Activated CD4-positive, alpha-beta T cell treated with anti-CD3 and anti-CD28 coated beads, Interleukin-2, amount 10 ng/mL, durations not matched to agents 24 days and 14 days (primary cell): ENCODE results near the gene BCAP29. TPM values are rescaled to one million over a fixed set of nuclear protein-coding genes. Genes with fewer than 3 reads are reported as not detected.
"Not testable (repeated sequence)": the region's sequence is repeated elsewhere in the genome, so short reads cannot be mapped to it uniquely, and the experiment has no call there.

ENCODE experiments used
- DNase-seq: peaks from one replicate; pipeline ENCODE4 v3.0.0; 2022
- H3K27ac Mint-ChIP-seq: one replicate; pipeline ENCODE4 v1.8.0; 2022; ENCODE audit warnings: mild to moderate bottlenecking, mixed read lengths
- H3K27me3 Mint-ChIP-seq: one replicate; pipeline ENCODE4 v1.8.0; 2022; ENCODE audit warnings: mixed read lengths
- H3K36me3 Mint-ChIP-seq: one replicate; pipeline ENCODE4 v1.8.0; 2022; ENCODE audit warnings: low read depth, mild to moderate bottlenecking, mixed read lengths
- H3K4me1 Mint-ChIP-seq: one replicate; pipeline ENCODE4 v1.8.0; 2021; ENCODE audit warnings: mixed read lengths
- H3K4me3 Mint-ChIP-seq: one replicate; pipeline ENCODE4 v1.8.0; 2022; ENCODE audit warnings: mild to moderate bottlenecking, moderate library complexity, mixed read lengths
- H3K9me3 Mint-ChIP-seq: one replicate; pipeline ENCODE4 v1.8.0; 2021; ENCODE audit warnings: mixed read lengths
- intact Hi-C: fragments of 100-400 bp; cut with micrococcal nuclease; formaldehyde crosslinking; loops from one replicate; pipeline ENCODE4 v1.15.1; 2023
- total RNA-seq: library from RNA; stranded (reverse); gene quantifications from 2 replicates; pipeline ENCODE4 v1.2.3, GENCODE V29; 2022

Gene BCAP29, protein sequence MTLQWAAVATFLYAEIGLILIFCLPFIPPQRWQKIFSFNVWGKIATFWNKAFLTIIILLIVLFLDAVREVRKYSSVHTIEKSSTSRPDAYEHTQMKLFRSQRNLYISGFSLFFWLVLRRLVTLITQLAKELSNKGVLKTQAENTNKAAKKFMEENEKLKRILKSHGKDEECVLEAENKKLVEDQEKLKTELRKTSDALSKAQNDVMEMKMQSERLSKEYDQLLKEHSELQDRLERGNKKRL
- 43.6 and 52.0 TPM in 2 replicates for total RNA-seq

DNA sequence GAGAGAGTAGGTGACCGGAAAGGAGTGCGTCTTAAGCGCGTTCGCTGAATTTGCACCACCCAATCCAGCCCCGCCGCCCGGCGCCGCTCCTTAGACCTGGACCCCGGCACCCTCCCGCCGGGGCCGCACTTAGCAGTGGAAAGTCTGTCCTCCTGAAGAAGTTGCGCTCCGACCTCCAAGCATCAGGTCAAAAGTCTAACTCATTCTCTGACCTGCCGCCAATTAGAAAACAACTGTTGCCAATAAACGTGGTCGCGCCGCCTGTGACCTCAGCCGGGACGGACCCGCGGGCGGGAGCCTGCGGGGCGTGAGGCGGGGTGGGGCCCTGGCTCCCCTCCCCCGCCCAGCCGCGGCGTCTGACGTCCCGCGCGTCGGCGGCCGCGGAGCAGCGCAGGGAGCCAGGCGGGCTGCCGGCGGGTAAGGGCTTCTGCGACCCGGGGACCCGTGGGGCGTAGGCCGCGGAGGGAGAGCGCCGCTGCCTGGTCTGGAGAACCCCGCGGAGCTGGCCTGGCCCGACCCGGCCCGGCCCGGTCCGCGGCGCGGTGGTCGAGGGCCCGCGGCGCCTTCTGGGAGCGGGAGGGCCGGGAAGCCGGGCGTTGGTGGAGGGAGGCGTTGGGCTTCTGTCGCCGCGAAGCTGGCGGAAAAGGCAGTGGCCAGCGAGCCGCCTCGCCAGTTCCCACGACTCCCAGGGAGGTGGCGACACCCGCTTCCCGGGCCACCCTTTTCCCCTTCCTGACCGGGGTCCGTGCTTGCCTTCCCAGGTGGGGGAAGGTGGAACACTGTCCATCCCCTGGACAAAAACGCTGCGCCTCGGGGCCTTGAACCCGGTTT, at the start of gene BCAP29:
Gene BCAP29, plus strand, starts transcription at position 362 of the 831 bp plus-strand sequence. CDS start 527 bp downstream, outside the sequence.
- Mint-ChIP-seq H3K9me3 (no peaks in the 10 kb centered on the region), H3K27me3 (no peaks in the 10 kb centered on the region), H3K27ac (peak within 1 kb of the TSS; percentile 91), H3K4me1 (peaks cover 25% of the 10 kb centered on the region), H3K4me3 (peak within 1 kb of the TSS; percentile 91), H3K36me3 (peaks cover 13% of the 10 kb centered on the region)
- intact Hi-C loops, result loop anchor here (1.0 to 5.0 kb wide), 5 partner anchors 17 to 162 kb away; partner anchors contain the start of genes CBLL1, COG5 and DUS4L
- DNase-seq, result peak; percentile 92

DNA sequence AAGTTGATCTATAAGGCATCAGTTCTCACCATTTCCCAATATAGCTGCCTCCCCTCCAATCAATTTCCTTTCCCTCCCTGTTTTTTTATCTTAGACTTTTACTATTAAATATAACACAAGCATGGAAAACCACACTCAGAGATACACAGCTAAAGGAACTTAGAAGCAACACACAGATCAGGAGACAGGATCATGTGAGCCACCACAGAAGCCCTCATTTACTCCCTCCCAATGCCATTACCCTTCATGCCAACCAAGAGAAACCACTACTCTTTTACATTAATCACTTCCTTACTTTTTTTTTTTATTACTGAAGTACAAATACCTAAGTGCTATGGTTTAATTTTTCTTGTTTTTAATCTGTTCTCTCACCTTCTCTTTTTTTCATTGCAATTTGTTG, 49.3 kb upstream of the BCAP29 start:
- Mint-ChIP-seq H3K36me3 (peaks cover 35% of the 10 kb centered on the region), H3K27ac (no peak overlapping the region), H3K4me3 (no peak overlapping the region), H3K27me3 (no peaks in the 10 kb centered on the region), H3K9me3 (peaks cover 17% of the 10 kb centered on the region), H3K4me1 (peaks cover 16% of the 10 kb centered on the region)
- intact Hi-C loops, result no loop called here
- DNase-seq, result no peak

DNA sequence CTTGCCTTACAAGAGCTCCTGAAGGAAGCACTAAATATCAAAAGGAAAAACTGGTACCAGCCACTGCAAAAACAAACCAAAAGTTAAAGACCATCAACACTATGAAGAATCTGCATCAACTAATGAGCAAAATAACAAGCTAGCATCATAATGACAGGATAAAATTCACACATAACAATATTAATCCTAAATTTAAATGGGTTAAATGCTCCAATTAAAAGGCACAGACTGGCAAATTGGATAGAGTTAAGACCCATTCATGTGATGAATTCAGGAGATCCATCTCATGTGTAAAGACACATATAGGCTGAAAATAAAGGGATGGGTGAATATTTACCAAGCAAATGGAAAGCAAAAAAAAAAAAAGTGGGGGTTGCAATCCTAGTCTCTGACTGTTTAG, 45.9 kb upstream of the BCAP29 start:
- Mint-ChIP-seq H3K27me3 (no peaks in the 10 kb centered on the region), H3K4me1 (peaks cover 16% of the 10 kb centered on the region), H3K27ac (no peak overlapping the region), H3K4me3 (no peak overlapping the region), H3K9me3 (peaks cover 24% of the 10 kb centered on the region), H3K36me3 (peaks cover 48% of the 10 kb centered on the region)
- no peak for DNase-seq
- intact Hi-C loops, result no loop called here

DNA sequence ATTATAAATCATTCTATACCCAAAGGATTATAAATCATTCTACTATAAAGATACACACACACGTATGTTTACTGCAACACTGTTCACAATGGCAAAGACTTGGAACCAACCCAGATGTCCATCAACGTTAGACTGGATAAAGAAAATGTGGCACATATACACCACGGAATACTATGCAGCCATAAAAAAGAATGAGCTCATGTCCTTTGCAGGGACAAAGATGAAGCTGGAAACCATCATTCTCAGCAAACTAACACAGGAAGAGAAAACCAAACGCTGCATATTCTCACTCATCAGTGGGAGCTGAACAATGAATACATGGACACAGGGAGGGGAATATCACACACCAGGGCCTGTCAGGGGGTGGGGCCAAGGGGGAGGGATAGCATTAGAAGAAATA, 42.8 kb upstream of the BCAP29 start:
- DNase-seq, H3K27me3 Mint-ChIP-seq, intact Hi-C loops: not testable (repeated sequence)

DNA sequence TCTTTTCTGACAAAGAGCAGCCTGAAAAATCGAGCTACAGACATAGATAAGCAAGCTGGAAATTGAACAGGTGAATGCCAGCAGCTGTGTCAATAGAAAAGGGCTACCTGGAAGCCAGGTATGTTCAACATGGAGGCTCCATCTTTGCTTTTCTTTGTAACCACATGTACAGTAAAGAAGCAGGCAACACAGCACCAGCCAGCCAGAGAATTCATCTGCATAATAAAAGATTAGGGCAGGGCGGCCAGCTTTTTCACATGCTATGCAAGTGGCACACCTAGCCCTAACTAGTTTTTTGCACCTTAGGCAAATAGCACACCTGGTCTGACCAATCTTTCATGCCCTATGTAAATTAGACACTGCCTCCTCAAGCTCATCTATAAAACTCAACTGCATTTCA, 42.0 kb upstream of the BCAP29 start:
- Mint-ChIP-seq H3K4me1 (peaks cover 16% of the 10 kb centered on the region), H3K27ac (no peak overlapping the region), H3K36me3 (peaks cover 59% of the 10 kb centered on the region), H3K9me3 (peaks cover 24% of the 10 kb centered on the region), H3K27me3 (no peaks in the 10 kb centered on the region), H3K4me3 (no peak overlapping the region)
- intact Hi-C loops, result no loop called here
- no peak for DNase-seq

More for the DNA sequence above, 42.8 kb upstream of the BCAP29 start:
- H3K27ac Mint-ChIP-seq, H3K4me3 Mint-ChIP-seq: not testable (repeated sequence)
- peaks cover 24% of the 10 kb centered on the region for H3K9me3 Mint-ChIP-seq
- peaks cover 16% of the 10 kb centered on the region for H3K4me1 Mint-ChIP-seq
- H3K36me3 Mint-ChIP-seq, result peaks cover 57% of the 10 kb centered on the region

DNA sequence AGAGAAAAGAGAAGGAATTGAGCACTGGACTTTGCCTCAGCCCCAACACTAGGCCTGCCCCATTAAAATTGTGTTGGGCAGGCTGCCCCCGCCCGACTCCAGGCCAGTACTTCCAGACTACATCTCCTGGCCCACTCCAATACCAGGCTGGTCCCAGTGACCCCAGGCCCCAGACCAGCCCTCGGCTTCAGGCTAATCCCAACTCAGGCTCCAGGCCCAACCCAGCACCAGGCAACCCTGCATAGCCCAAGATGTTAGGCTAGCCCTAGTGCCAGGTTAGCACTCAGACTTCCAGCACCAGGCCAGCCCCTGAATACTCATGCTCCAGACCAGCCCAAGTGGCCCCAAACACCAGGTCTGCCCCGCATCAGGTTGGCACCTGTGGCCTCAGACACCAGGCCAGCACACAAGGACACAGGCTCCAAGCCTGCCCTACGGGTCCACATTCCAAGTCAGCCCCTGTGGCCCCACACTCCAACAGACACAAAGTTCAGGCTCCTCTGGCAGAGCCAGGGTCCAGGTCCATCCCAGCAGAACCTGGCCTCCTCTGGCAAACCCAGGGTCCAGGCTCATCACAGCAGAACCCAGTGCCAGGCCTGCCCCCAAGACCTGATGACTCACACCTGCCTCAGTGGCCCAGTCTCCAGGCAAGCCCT, 36.6 kb upstream of the BCAP29 start:
- H3K4me3 Mint-ChIP-seq, result no peak overlapping the region
- peaks cover 55% of the 10 kb centered on the region for H3K36me3 Mint-ChIP-seq
- no peak overlapping the region for H3K27ac Mint-ChIP-seq
- H3K4me1 Mint-ChIP-seq, result no peaks in the 10 kb centered on the region
- H3K9me3 Mint-ChIP-seq, result peaks cover 20% of the 10 kb centered on the region
- no peaks in the 10 kb centered on the region for H3K27me3 Mint-ChIP-seq
- DNase-seq, result no peak
- intact Hi-C loops, result no loop called here

DNA sequence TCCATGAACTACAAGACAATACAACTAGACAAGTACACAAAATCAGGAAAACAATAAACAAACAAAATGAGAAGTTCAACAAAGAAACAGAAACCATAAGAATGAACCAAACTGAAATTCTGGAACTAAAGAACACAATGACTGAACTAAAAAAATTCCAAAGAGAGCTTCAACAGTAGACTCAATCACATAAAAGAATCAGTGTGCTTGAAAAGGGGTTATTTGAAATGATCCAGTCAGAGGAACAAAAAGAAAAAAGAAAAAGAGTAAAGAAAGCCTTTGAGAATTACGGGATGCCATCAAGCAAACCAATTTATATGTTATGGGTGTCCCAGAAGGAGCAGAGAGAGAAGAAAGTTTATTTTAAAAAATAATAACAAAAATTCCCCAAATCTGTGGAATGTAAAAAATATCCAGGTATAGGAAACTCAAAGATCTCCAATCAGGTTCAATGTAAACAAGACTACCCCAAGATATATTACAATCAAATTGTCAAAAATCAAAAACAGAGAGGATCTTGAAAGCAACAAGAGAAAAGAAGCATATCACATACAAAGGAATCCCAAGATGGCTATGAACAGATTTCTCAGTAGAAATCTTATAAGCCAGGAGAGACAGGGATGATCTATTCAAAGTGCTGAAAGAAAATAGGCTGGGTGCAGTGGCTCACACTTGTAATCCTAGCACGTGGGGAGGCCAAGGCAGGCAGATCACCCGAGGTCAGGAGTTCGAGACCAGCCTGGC, 35.0 kb upstream of the BCAP29 start:
- Mint-ChIP-seq H3K36me3 (peaks cover 58% of the 10 kb centered on the region), H3K27me3 (no peaks in the 10 kb centered on the region), H3K27ac (no peak overlapping the region), H3K4me3 (no peak overlapping the region), H3K9me3 (peaks cover 24% of the 10 kb centered on the region), H3K4me1 (peaks cover 2% of the 10 kb centered on the region)
- DNase-seq, result no peak
- intact Hi-C loops, result no loop called here

DNA sequence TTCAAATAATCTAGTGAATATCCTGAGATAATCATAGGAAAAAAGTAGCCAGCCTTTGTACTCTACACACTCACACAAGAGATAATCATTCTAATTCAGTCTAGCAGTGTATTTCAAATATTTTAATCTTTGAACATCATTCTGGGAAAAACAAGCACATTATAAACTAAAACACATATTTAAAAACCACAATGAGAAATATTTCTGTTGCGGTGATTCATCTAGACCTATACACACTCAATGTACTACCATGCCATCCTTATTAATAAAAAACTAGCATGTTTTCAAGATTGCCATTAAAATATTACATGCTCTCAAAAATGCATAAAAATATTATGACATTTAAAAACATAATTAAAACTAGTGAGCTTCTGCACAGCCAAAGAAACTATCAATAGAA, 28.1 kb upstream of the BCAP29 start:
- Mint-ChIP-seq H3K27ac (no peak overlapping the region), H3K4me1 (peaks cover 16% of the 10 kb centered on the region), H3K9me3 (peaks cover 7% of the 10 kb centered on the region), H3K27me3 (no peaks in the 10 kb centered on the region), H3K4me3 (no peak overlapping the region), H3K36me3 (peaks cover 69% of the 10 kb centered on the region)
- intact Hi-C loops, result no loop called here
- DNase-seq, result no peak

DNA sequence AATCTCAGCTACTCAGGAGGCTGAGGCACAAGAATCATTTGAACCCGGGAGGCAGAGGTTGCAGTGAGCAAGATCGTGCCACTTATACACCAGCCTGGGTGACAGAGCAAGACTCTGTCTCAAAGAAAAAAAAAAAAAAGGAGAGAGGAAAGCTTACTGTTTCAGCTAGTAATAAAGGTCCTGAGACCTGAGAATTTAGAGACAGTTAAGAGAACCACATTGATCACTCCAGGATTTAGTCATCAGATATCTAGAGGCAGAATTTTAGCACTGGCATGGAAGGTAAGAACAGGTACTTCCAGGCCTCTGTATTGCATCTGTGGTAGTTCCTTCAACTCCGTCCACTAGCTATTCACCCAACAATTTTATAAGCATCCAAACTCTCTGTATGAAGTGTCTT, 24.2 kb upstream of the BCAP29 start:
- Mint-ChIP-seq H3K27ac (no peak overlapping the region), H3K4me3 (no peak overlapping the region), H3K9me3 (no peaks in the 10 kb centered on the region), H3K27me3 (no peaks in the 10 kb centered on the region), H3K36me3 (peaks cover 51% of the 10 kb centered on the region), H3K4me1 (peaks cover 33% of the 10 kb centered on the region)
- intact Hi-C loops, result no loop called here
- DNase-seq, result no peak

DNA sequence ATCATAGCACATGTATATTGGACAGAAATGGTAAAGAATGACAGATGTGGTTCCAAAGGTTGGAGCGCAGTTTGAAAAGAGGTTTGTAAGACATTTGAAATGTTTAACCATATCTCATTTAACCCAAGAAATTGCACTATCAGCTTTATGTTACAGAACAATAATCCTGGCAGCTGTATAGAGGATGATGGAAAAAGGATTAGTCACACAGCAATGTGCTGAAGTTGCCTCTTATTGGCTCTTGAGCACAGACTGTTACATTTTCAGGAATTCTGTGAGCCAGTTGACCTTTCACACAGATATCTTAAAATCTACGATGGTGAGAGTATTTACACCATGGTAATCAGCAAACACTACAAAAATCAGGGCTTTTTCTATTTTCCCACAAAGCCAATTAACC, 20.2 kb upstream of the BCAP29 start:
- Mint-ChIP-seq H3K4me1 (peaks cover 49% of the 10 kb centered on the region), H3K4me3 (peak overlapping the region; percentile 85), H3K36me3 (peaks cover 26% of the 10 kb centered on the region), H3K27ac (peak overlapping the region; percentile 29), H3K9me3 (no peaks in the 10 kb centered on the region), H3K27me3 (no peaks in the 10 kb centered on the region)
- no peak for DNase-seq
- intact Hi-C loops, result loop anchor here (5.0 kb wide), 3 partner anchors 167 to 332 kb away; partner anchors contain the start of gene DLD

DNA sequence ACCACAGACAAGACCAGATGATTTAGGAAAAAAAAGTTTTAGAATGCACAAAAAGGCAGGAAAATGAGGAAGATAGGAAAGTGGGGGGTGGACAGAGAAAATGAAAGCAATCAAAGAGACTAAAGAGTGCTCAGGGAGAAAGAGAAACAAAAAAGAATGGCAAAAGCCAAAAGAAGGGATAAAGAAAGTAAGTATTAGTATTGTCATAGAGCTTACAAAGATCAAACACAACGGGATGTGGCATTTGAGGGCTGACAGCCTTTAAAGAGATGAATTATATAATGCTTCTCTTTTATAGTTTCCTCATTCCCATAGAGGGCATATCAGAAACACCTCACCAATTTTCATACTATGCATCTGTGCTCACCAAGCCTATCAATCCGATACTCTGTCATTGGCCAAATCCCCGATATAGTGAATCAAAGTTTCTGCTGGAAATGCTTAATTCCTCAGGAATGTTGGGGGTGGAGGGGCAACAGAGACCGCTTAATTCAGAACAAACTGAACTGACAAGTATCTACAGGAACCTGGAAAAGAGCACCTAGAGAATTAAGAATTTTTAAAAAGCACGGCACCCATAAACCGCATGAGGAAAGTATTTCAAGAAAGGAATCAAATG, 19.0 kb upstream of the BCAP29 start:
- H3K27me3 Mint-ChIP-seq, result no peaks in the 10 kb centered on the region
- H3K27ac Mint-ChIP-seq, result peak overlapping the region; percentile 84
- intact Hi-C loops, result loop anchor here (5.0 kb wide), 3 partner anchors 166 to 331 kb away; partner anchors contain the start of gene DLD
- peaks cover 20% of the 10 kb centered on the region for H3K36me3 Mint-ChIP-seq
- peak overlapping the region; percentile 85 for H3K4me3 Mint-ChIP-seq
- H3K4me1 Mint-ChIP-seq, result peaks cover 54% of the 10 kb centered on the region
- peak; percentile 77 for DNase-seq
- no peaks in the 10 kb centered on the region for H3K9me3 Mint-ChIP-seq

DNA sequence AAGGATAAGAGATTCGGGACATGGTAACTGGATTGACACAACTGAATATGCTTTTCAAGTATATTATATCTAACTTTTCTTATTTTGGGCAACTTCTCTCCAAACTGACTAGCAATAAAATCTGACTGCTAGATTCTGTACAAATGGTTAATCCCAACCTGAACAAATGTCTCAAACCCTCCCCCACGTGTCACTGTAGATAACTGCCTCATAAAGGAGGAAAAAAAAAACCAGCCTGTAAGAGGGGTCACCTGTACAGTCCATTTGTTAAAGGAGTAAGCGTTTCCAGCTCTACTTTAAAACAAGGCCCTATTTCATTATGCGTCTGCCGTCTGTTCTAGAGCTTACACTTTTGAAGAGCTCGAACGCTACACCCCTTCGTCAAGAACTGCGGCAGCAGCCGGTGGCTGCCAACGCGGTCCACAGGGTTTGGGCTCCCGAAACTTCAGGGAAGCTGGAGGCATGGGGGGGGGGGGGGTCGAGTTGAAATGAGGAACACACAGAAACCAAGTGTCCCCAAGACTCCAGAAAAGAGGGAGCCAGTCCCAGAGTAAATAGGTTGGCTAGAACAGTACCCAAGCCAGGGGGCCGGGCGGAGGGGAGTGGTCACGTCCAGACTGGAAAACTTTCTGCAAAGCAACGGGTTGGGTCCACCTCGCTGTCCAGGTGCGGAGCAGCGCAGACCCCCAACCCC, 16.8 kb upstream of the BCAP29 start:
- peak overlapping the region; percentile 85 for H3K27ac Mint-ChIP-seq
- peak overlapping the region; percentile 85 for H3K4me3 Mint-ChIP-seq
- H3K9me3 Mint-ChIP-seq, result no peaks in the 10 kb centered on the region
- intact Hi-C loops, result loop anchor here (1.0 to 5.0 kb wide), 6 partner anchors 17 to 1006 kb away; partner anchors contain the start of genes BCAP29, DLD, DNAJB9 and THAP5
- H3K4me1 Mint-ChIP-seq, result peaks cover 50% of the 10 kb centered on the region
- no peak for DNase-seq
- H3K36me3 Mint-ChIP-seq, result peaks cover 13% of the 10 kb centered on the region
- H3K27me3 Mint-ChIP-seq, result no peaks in the 10 kb centered on the region
